OCI-LY7 (cell line): Measurements from ENCODE around the gene CERS4.

Experiments used
- CTCF ChIP-seq: fragments of 200-600 bp; sonication (generic); conservative IDR thresholded peaks from 2 replicates; pipeline ENCODE4 v1.5.1; 2014; ENCODE audit warnings: mild to moderate bottlenecking, antibody characterized with exemption, low read length, moderate library complexity, mixed read lengths
- EZH2phosphoT487 ChIP-seq: fragments of 200-600 bp; sonication (generic); IDR thresholded peaks from 2 replicates; pipeline ENCODE4 v1.6.1; 2018; ENCODE audit warnings: low read depth, borderline replicate concordance, mild to moderate bottlenecking, mixed run types, antibody characterized with exemption, low read length, moderate library complexity, mixed read lengths

DNA sequence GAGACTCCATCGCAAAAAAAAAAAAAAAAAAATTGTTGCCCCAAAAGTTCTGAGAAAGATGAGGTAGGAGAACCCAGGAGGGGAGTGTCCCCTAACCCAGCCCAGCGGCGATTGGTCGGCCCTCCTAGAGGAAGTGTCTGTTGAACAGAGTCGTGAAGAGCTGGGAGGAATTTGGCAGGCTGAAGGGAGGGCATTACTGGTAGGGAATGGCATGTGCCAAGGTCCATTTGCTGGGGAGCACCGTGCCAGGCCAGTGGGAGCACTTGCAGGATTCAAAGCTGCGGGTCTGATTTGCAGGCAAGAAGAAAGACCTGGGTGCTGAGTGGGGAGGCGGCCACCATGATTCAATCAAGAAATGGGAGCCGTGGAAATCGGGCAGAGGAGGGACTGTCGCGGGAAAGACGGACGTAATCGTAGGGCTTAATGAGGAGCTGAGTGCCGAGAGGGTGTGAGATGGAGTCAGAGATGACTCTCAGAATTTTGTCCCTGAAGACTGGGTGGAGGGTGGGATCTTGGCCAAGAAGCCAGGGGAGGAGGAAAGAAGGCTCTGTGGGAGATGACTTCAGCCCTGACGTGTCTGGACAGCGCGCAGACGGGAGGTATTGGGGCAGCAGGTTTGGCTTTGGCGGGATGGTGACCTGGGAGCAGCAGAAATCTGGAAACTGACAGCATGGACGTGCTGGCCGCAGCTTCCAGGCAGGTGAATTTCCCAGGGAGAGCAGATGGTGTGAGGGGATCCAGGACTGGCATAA, 15.4 kb downstream of the CERS4 start:
- TF ChIP-seq CTCF (no peak), EZH2phosphoT487 (no peak)
